ENCODE data around the gene KCNIP1. TPM values are rescaled to one million over a fixed set of nuclear protein-coding genes. Genes with fewer than 3 reads are reported as not detected.

Gene KCNIP1
- total RNA-seq, 1 donor from 2014 or later = 2.1 TPM

GRCh38 chr5:170576602-170577535 lies 73.0 kb downstream of the KCNIP1 start:
- DNase-seq (ENCODE audit: low spot score) (no peak), ATAC-seq (no peak)
- intact Hi-C loops (cut with DNase I) = no loop called here

- no peak for DNase-seq (ENCODE audit: low spot score)
- no peak for ATAC-seq
- intact Hi-C loops (cut with DNase I) = no loop called here
These were observed 75.8 kb downstream of the KCNIP1 start for GRCh38 chr5:170579601-170580000.

GRCh38 chr5:170581211-170581610 lies 77.4 kb downstream of the KCNIP1 start:
- ATAC-seq (no peak), DNase-seq (ENCODE audit: low spot score) (no peak)
- intact Hi-C loops (cut with DNase I) = no loop called here

- intact Hi-C loops (cut with DNase I) = no loop called here
- ATAC-seq = no peak
- no peak for DNase-seq (ENCODE audit: low spot score)
These were observed 79.0 kb downstream of the KCNIP1 start for GRCh38 chr5:170582644-170583330.

- no peak for DNase-seq (ENCODE audit: low spot score)
- no peak for ATAC-seq
- intact Hi-C loops (cut with DNase I) = no loop called here
These were observed 80.2 kb downstream of the KCNIP1 start for GRCh38 chr5:170584003-170584402.

GRCh38 chr5:170584450-170585058 lies 80.7 kb downstream of the KCNIP1 start:
- DNase-seq (ENCODE audit: low spot score) (no peak), ATAC-seq (no peak)
- intact Hi-C loops (cut with DNase I) = no loop called here

- DNase-seq (ENCODE audit: low spot score) (no peak), ATAC-seq (no peak)
- intact Hi-C loops (cut with DNase I) = no loop called here
These were observed 81.6 kb downstream of the KCNIP1 start for GRCh38 chr5:170585273-170585948.

GRCh38 chr5:170587808-170588207 lies 84.0 kb downstream of the KCNIP1 start:
- DNase-seq (ENCODE audit: low spot score) = no peak
- no peak for ATAC-seq
- intact Hi-C loops (cut with DNase I) = no loop called here

GRCh38 chr5:170589643-170590042 lies 85.8 kb downstream of the KCNIP1 start:
- intact Hi-C loops (cut with DNase I) = no loop called here

GRCh38 chr5:170590566-170590965 lies 86.7 kb downstream of the KCNIP1 start:
- intact Hi-C loops (cut with DNase I) = no loop called here
- ATAC-seq (no peak), DNase-seq (ENCODE audit: low spot score) (no peak)

More at GRCh38 chr5:170589643-170590042, 85.8 kb downstream of the KCNIP1 start:
- ATAC-seq = no peak
- DNase-seq (ENCODE audit: low spot score) = no peak

GRCh38 chr5:170591054-170591453 lies 87.2 kb downstream of the KCNIP1 start:
- intact Hi-C loops (cut with DNase I) = no loop called here
- no peak for ATAC-seq
- DNase-seq (ENCODE audit: low spot score) = no peak

- intact Hi-C loops (cut with DNase I) = no loop called here
- DNase-seq (ENCODE audit: low spot score) (no peak), ATAC-seq (peak; percentile 12)
These were observed 92.7 kb downstream of the KCNIP1 start for GRCh38 chr5:170596482-170597044.

- DNase-seq (ENCODE audit: low spot score) (peak; percentile 68), ATAC-seq (peak; percentile 88)
- intact Hi-C loops (cut with DNase I) = no loop called here
These were observed 93.4 kb downstream of the KCNIP1 start for GRCh38 chr5:170597109-170597751.

- ATAC-seq = peak; percentile 73
- intact Hi-C loops (cut with DNase I) = no loop called here
- no peak for DNase-seq (ENCODE audit: low spot score)
These were observed 94.1 kb downstream of the KCNIP1 start for GRCh38 chr5:170597872-170598271.

GRCh38 chr5:170599756-170600155 lies 95.9 kb downstream of the KCNIP1 start:
- no peak for ATAC-seq
- intact Hi-C loops (cut with DNase I) = no loop called here
- no peak for DNase-seq (ENCODE audit: low spot score)

- intact Hi-C loops (cut with DNase I) = no loop called here
- ATAC-seq (no peak), DNase-seq (ENCODE audit: low spot score) (no peak)
These were observed 97.8 kb downstream of the KCNIP1 start for GRCh38 chr5:170601619-170602018.

- intact Hi-C loops (cut with DNase I) = no loop called here
- DNase-seq (ENCODE audit: low spot score) = no peak
- no peak for ATAC-seq
These were observed 99.3 kb downstream of the KCNIP1 start for GRCh38 chr5:170603109-170603508.

Data from sciatic nerve (tissue), 2 donors.